Activated CD8-positive, alpha-beta T cell treated with anti-CD3 and anti-CD28 coated beads for 36 hours (primary cell): ENCODE data around the gene GASK1A. TPM values are rescaled to one million over a fixed set of nuclear protein-coding genes. Genes with fewer than 3 reads are reported as not detected.

Source experiments
- ATAC-seq: fragments of 200-7000 bp; cut with Tn5 transposase; one replicate; pipeline ENCODE4 v1.10.0; 2021; ENCODE audit warnings: mild to moderate bottlenecking, moderate library complexity
- CTCF ChIA-PET: fragments of 350-600 bp; sonication (Branson Sonifier 250); formaldehyde crosslinking; loops from one replicate; lab custom pipeline; 2021; ENCODE audit warnings: antibody characterized with exemption; lab: Charles Lee
- POLR2A ChIA-PET: fragments of 350-600 bp; sonication (Branson Sonifier 250); formaldehyde crosslinking; loops from one replicate; lab custom pipeline; 2021; ENCODE audit warnings: antibody characterized with exemption; lab: Charles Lee
- DNase-seq: peaks from one replicate; pipeline ENCODE4 v3.0.0-alpha.2; 2020
- H3K27ac Mint-ChIP-seq: one replicate; pipeline ENCODE4 v1.8.0; 2021; ENCODE audit warnings: mild to moderate bottlenecking, mixed read lengths
- H3K27me3 Mint-ChIP-seq: one replicate; pipeline ENCODE4 v1.8.0; 2021; ENCODE audit warnings: mixed read lengths
- H3K36me3 Mint-ChIP-seq: one replicate; pipeline ENCODE4 v1.8.0; 2021; ENCODE audit warnings: low read depth, mixed read lengths
- H3K4me1 Mint-ChIP-seq: one replicate; pipeline ENCODE4 v1.8.0; 2021; ENCODE audit warnings: low read depth, mixed read lengths
- H3K4me3 Mint-ChIP-seq: one replicate; pipeline ENCODE4 v1.8.0; 2021; ENCODE audit warnings: mild to moderate bottlenecking, moderate library complexity, mixed read lengths
- H3K9me3 Mint-ChIP-seq: one replicate; pipeline ENCODE4 v1.8.0; 2021; ENCODE audit warnings: mixed read lengths
- CTCF ChIP-seq: fragments of 200-600 bp; IDR thresholded peaks from one replicate; pipeline ENCODE4 v1.8.0; 2022; ENCODE audit warnings: antibody characterized with exemption, mild to moderate bottlenecking
- intact Hi-C: fragments of 100-400 bp; cut with micrococcal nuclease; formaldehyde crosslinking; loops from one replicate; pipeline ENCODE4 v1.10.0; 2022
- total RNA-seq, 2 experiments: library from RNA; stranded (reverse); gene quantifications; one replicate each; pipeline ENCODE4 v1.2.3, GENCODE V29; 2021

The GASK1A gene
- total RNA-seq, 2 experiments from 2014 or later = 0.11 TPM; not detected in 1

GRCh38 chr3:42988097-42988496 is 9.0 kb downstream of the GASK1A start:
- Mint-ChIP-seq H3K9me3 (no peaks in the 10 kb centered on the region), H3K4me3 (no peak overlapping the region), H3K36me3 (no peaks in the 10 kb centered on the region), H3K27me3 (no peaks in the 10 kb centered on the region), H3K27ac (no peak overlapping the region), H3K4me1 (no peaks in the 10 kb centered on the region)
- ATAC-seq (no peak), DNase-seq (no peak)
- TF ChIP-seq CTCF = no peak
- CTCF ChIA-PET = no interaction called here
- intact Hi-C loops = no loop called here
- POLR2A ChIA-PET = no interaction called here

DNA sequence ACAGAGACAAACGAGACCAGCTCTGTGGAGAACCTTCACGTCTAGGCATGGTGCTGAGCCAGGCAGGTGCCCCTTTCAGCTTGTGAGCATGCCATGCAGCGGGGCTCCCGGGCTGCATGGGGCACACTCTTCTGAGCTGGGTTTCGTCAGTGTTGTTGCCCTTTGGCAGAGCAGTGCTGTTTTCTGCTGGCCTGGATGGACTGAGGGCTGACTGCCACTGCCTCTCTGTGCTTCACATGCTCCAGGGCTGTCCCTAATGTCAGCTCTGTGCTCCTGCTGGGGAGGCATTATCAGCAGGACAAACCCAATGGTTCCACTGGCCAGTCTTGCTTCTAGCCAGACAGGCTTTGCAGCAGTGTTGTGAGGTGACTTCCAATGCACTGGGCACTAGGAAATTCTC is 9.5 kb downstream of the GASK1A start:
- H3K4me1 Mint-ChIP-seq = no peaks in the 10 kb centered on the region
- ChIA-PET CTCF (no interaction called here), POLR2A (no interaction called here)
- no peak overlapping the region for H3K4me3 Mint-ChIP-seq
- no peaks in the 10 kb centered on the region for H3K36me3 Mint-ChIP-seq
- TF ChIP-seq CTCF = no peak
- intact Hi-C loops = no loop called here
- no peaks in the 10 kb centered on the region for H3K27me3 Mint-ChIP-seq
- H3K9me3 Mint-ChIP-seq = no peaks in the 10 kb centered on the region
- no peak overlapping the region for H3K27ac Mint-ChIP-seq
- no peak for ATAC-seq
- no peak for DNase-seq

GRCh38 chr3:42991341-42992315 is 12.5 kb downstream of the GASK1A start:
- H3K4me3 Mint-ChIP-seq = no peak overlapping the region
- no peak for ATAC-seq
- ChIA-PET CTCF (no interaction called here), POLR2A (no interaction called here)
- H3K4me1 Mint-ChIP-seq = no peaks in the 10 kb centered on the region
- H3K36me3 Mint-ChIP-seq = no peaks in the 10 kb centered on the region
- H3K9me3 Mint-ChIP-seq = no peaks in the 10 kb centered on the region
- DNase-seq = no peak
- H3K27me3 Mint-ChIP-seq = no peaks in the 10 kb centered on the region
- intact Hi-C loops = no loop called here
- TF ChIP-seq CTCF = no peak
- H3K27ac Mint-ChIP-seq = no peak overlapping the region

- Mint-ChIP-seq H3K27ac (no peak overlapping the region), H3K36me3 (no peaks in the 10 kb centered on the region), H3K4me3 (no peak overlapping the region), H3K9me3 (no peaks in the 10 kb centered on the region), H3K4me1 (no peaks in the 10 kb centered on the region), H3K27me3 (no peaks in the 10 kb centered on the region)
- POLR2A ChIA-PET = no interaction called here
- ATAC-seq (no peak), DNase-seq (no peak)
- intact Hi-C loops = no loop called here
- TF ChIP-seq CTCF = no peak
- CTCF ChIA-PET = no interaction called here
These were observed 15.5 kb downstream of the GASK1A start for GRCh38 chr3:42994595-42994994.

DNA sequence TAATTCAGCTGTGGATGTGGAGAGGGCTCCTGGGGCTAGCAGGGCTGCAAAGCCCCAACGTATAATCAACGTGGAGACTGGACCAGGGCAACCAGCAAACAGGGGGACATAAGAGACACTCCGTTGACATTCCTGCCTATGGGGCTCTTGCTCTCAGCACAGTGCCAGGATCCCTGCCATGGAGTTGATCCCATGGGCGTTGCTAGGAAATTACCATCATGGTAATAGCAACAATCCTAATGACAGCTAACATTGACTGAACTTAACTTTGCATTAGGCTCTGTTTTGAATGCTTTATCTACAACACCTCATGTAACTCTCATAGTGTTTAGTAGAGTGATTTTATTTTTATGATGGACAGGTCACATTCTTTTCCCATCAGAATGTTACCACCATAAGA is 16.9 kb downstream of the GASK1A start:
- no peak for TF ChIP-seq CTCF
- Mint-ChIP-seq H3K36me3 (no peaks in the 10 kb centered on the region), H3K27me3 (no peaks in the 10 kb centered on the region), H3K4me3 (no peak overlapping the region), H3K27ac (no peak overlapping the region), H3K9me3 (no peaks in the 10 kb centered on the region), H3K4me1 (no peaks in the 10 kb centered on the region)
- ATAC-seq (no peak), DNase-seq (no peak)
- intact Hi-C loops = no loop called here
- POLR2A ChIA-PET = no interaction called here
- CTCF ChIA-PET = no interaction called here
